GM19035 (cell line): ENCODE results near the gene S100A10.

Experiments used
- ATAC-seq: cut with Tn5 transposase; IDR thresholded peaks from one replicate; pipeline ENCODE4 v1.9.1; 2021; ENCODE audit not compliant: unreplicated experiment

Gene S100A10

DNA sequence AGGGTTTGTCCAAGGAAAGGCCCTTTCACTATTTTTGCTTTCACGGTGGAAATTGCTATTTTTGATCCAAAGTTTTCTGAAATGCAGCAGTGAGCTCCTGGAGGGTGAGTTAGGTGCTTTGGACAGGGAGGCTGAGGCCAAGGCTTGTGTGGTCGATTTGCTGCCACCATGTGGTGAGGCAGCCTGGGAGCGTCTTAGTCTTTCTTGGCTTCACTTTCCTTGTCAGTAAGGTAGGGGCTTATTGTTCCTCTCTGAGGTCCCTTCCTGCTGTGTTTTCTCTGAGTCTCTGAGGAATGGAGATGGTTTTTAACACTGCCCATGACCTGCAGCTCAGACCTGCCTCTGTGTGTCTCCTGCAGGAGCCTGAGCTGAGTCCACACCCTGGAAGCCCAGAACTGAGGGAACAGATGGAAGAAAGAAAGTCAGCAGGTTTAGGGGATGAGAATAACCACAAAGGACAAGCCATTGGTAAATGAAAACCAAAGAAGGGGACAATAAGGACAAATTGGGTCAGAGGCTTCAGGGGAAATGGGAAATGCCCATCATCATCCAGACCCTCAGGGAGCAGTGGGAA, 20.1 kb upstream of the S100A10 start:
- no peak for ATAC-seq

DNA sequence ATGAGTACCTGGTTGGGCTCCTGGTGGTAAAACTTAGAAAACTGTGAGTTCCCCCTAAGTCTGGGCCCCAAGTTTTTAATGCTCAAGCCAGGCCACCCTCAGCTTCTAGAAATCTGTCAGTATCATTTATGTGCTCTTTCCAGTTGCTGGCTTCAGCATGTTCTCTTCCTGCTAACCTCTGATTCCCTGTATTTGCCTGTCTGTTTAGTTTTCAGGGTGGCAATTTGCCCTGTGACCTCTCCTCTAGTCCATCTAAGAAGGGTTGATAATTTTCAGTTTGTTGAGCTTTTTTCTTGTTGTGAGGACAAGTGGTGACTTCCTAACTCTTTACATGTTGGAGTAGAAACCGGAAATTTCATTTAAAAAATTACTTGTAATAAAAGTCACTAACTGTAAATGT, 16.0 kb upstream of the S100A10 start:
- ATAC-seq: no peak

GRCh38 chr1:152007047-152007446, 13.4 kb upstream of the S100A10 start:
- ATAC-seq: no peak

DNA sequence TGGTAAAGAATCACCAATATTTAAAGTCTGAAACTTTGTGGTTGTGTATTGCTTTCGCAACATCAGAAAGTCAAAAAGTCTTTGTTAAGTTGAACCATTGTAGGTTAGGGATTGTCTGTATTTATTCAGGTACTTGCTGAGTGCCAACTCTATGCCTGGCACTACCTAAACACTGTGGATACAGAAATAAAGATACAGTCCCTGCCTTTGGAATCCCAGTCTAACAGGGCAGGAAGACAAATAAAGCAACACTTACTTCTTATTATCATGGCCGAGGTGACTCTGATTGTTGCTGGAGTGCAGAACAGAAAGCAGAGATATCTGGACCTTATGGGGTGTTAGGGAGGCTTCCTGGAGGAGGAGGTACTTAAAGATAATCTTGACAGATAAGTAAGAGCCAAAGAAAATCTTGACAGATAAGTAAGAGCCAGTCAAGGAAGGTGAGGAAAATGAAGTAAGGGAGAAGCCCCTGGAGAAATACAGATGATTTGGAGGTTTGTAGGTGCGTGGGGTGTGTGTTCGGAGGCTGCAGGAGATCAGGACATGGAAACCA, 11.8 kb upstream of the S100A10 start:
- no peak for ATAC-seq

DNA sequence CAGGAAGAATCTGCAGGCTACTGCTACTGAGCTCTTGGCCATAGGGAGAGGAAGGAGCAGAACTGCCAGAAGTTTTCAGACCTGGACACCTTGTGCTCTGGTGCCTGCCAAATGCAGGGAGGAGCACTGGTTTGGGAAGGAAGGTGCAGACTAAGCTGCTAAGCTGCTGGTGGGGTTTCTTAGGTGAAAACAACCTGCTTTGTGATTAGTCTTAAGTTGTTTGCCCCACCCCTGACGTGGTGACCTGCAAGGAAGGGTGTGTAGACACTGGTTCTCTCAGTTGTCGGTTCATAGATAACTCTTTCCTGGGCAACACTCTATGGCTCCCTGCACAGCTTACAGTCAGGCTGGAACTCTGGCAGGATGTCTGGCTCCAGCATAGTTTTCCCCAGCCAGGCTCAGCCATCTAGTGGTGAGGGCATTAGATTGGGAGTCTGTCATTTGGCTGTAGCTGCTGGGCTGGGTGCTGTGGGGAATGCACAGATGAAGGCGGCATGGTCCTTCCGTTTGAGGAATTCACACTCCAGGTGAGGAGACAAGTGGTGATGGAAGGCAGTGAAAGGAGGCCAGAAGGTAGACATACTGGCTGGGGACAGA, 10.3 kb upstream of the S100A10 start:
- no peak for ATAC-seq

GRCh38 chr1:152002960-152003359, 9.3 kb upstream of the S100A10 start:
- no peak for ATAC-seq

- no peak for ATAC-seq
Observed at GRCh38 chr1:152001631-152002584, 8.2 kb upstream of the S100A10 start.

- ATAC-seq: no peak
Observed at GRCh38 chr1:152000964-152001630, 7.4 kb upstream of the S100A10 start.

DNA sequence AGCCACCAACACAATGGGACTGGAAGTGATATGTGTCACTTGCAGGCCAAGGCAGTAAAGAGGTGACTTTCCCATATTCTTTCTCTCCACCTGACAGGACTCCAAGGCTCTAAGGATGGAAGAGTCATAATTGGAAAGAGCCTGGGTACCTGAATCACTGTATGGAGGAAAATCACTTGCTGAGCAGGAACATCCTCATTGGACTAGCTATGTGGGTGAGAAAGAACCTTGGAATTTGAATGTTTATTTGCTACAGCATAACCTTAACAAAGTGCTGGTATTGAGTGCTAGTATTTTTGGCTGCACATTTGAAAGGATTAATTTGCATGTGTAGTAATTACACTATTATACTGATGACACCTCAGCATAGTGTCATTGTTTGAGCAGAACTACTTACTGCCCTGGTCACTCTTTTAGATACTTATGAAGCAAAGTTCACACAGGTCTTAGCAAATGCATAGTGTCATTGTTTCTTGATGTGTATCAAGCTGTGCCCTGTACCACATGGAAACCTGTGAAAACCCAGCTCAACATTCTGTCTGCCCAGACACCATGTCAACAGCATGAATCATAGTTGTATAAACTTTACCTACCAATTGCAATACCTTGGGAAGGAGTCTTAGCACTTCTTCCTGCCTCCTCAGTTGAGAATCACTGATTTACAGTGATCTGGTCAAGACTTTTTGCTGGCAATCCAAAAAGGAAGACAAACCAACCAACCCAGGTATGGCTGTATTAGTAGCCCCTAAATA, 5.1 kb upstream of the S100A10 start:
- no peak for ATAC-seq

- ATAC-seq: no peak
Observed at GRCh38 chr1:151997284-151997570, 3.6 kb upstream of the S100A10 start.

DNA sequence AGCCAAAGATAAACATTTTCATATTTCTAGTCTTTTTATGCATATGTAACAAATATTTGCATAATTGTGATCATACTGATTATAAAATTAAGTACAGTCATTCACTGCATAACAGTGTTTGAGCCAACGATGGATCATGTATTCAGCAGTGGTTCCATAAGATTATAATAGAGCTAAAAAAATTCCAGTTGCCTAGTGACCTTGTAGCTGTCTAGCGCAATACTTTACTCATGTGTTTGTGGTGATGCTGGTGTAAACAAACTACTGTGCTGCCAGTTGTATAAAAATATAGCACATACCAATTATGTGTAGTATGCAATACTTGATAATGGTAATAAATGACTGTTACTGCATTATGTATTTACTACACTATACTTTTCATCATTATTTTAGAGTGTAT, 2.1 kb upstream of the S100A10 start:
- no peak for ATAC-seq

DNA sequence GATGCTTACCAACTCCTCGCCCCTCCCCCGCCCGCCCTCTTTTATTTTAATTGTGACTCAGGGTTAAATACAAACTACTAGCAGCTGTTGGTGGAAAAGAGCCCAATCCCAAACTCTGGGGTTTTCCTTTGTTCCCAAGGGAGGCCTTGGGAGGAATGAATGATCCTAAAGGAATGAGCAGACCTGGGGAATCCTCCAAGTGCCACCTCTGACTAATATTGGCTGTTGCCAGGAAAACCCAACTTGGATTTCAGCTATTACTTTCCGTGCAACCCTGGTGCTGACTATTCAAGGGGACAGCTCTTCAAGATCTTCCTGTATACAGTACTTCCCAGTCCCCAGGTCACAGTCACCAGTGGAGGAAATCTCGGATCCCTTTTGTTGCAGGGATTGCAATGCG, 1.3 kb upstream of the S100A10 start:
- ATAC-seq: no peak

DNA sequence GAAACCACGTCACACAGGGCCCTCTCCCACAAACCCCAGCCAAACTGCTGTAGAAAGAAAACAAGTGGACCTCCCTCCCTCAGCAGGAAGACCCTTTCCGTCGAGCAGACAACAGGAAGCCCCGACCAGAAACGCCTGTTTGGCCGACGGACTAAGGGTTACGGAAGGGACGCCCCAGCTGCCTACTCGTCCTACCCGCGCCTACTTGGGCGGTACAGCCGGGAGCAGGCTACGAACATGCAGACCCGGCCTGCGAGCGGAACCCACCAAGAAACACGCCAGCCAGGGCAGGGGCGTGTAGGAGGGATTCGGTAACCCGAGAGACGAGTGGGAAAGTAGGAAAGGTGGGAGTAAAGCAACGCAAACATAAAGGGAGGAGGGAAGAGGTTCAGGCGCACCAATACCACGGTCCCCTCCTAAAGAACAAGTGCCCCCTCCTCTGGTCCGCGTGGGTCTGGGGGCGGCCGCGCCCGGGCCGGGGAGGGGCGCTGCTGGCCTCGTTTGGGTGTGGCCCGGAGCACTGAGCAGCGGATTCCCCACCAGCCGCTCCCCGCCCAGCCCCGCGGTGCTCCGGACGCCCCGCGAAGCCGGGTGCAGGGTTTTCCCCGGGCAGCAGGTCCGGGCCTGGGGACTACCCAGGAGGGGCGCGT, 450 bp downstream of the S100A10 start:
- no peak for ATAC-seq

DNA sequence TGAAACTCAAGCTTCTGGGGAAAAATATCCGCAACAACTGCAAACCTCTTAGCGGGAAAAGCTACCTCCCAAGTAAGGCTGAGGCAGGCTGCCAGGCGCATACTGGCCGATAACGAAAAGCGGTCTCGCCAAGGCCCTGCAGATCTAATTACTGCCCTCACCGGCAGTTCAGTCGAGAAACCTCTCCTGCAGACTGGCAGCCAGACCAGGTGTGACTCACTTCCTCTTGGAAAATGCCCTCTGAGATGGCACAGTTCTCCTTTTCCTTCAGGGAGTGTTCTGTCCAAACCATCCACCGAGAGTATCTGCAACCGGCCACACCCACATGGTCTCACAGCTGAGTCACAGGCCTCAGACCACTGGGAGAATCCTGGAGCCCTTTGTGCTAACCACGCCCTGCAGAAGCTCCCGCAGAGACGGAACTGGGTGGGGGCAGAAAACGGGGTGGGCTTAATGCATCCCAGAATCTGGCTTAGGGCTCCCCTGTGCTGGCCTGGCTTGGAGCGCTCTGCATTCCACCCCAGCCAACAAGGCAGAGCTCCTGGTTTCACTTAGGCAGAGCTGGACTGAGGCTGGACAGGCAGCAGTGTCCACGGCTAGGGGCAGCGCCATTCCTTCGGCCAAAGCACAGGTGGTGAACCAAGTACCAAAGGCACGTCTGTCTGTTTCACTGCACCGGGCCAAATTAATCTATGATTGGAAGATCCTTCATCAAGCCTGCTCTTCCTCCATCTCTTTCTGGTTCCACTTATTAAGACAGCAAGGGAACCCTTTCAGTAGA, 1.2 kb downstream of the S100A10 start:
- no peak for ATAC-seq

DNA sequence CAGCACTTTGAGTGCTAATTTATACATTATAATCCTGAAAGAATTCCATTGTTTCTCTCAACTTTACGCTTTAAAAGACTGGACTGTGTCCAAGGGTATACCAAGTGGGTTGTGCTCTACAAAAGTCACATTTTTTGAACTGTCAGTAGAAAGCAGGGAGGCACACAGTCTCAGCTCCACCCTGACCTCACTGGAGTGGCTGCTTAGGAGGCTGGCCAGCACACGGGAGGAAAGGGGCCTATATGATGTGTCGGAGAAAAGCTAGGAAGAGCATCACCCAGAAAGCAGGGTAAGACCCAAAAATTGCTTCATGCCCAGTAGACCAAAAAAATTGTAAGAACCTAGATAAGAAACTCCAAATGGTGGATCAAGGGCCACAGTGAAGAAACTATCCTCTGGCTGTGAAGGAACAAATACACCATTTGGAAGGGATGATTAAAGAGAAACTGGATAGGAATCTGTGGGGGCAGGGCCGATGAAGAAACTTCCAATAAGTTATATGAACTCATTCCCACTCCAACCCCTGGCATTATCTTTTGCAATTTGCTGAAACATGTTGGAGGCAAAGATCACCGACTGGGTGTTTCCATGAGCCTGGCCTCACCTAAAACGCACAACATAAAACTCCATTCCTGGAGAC, 1.9 kb downstream of the S100A10 start:
- ATAC-seq: no peak

GRCh38 chr1:151990856-151991198, 2.8 kb downstream of the S100A10 start:
- no peak for ATAC-seq

- ATAC-seq: no peak
Observed at GRCh38 chr1:151990058-151990855, 3.4 kb downstream of the S100A10 start.

DNA sequence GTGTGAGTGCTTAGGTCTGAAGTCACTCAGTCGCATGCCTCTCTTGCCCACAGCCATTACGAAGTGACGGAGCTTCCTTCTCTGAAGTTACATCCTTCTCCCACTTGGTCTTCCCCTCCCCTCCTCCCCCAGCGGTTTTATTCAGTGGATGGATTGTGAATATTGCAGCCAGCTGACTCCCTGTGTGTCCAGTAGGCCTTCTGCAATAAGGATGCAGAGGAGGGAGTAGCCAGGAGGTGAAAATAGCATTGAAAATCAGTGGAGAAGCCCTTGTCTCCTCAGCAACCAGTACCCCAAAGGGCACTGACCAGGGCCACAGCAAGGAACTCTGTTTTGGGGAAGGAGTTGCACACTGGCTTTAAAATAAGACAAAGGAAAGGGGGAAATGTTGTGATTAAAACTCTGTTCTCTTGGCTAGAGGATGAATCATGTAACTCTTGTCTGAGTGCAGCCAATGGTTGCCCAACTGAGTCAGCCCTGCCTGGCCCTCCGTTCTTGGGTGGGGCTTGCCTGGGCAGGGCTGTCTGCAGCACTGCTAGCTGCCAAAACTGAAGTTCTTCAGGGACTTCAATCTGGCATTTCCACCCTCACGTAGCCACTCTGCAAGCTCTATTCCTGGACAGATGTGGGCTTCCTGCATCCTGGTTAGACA, 4.3 kb downstream of the S100A10 start:
- no peak for ATAC-seq
